IMR-90 (cell line): ENCODE data around the gene HDAC9. TPM values are rescaled to one million over a fixed set of nuclear protein-coding genes. Genes with fewer than 3 reads are reported as not detected.
A peak's percentile ranks its signal among the peaks of the same experiment; 100 is the strongest.

Experiments
- ATAC-seq: fragments of 200-7000 bp; cut with Tn5 transposase; 2 replicates; pipeline ENCODE4 v1.9.1; 2020; ENCODE audit warnings: low read depth, mild to moderate bottlenecking, moderate library complexity
- BruUV-seq: library from RNA; stranded (reverse); fragments of 400-500 nt; replicated peaks from 2 replicates; lab custom pipeline; 2021; lab: Mats Ljungman, UMichigan
- CTCF ChIA-PET: fragments of 300-600 bp; formaldehyde crosslinking; extraction: SDS; loops from one replicate; lab custom pipeline; 2021; ENCODE audit warnings: antibody characterized with exemption; lab: Yijun Ruan, JAX
- POLR2A ChIA-PET: fragments of 300-600 bp; sonication (Branson Sonifier 250); formaldehyde crosslinking; loops from one replicate; lab custom pipeline; 2022; ENCODE audit warnings: antibody characterized with exemption; ENCODE audit not compliant: unreplicated experiment; lab: Charles Lee
- DNase-seq: peaks from one replicate; pipeline ENCODE4 v3.0.0; 2013
- H2AFZ ChIP-seq: replicated peaks from 2 replicates; pipeline ENCODE3; 2013; ENCODE audit warnings: low read length, mild to moderate bottlenecking; ENCODE audit not compliant: poor library complexity
- H2AK5ac ChIP-seq: 2 replicates; pipeline ENCODE4 v1.6.1; 2013; ENCODE audit warnings: low read depth, low read length, inconsistent platforms
- H2AK9ac ChIP-seq: replicated peaks from 2 replicates; pipeline ENCODE3; 2013; ENCODE audit warnings: mild to moderate bottlenecking, low read depth, low read length, moderate library complexity; ENCODE audit not compliant: poor library complexity
- H2BK120ac ChIP-seq: 2 replicates; pipeline ENCODE4 v1.6.1; 2013; ENCODE audit warnings: low read depth, low read length, inconsistent platforms
- H2BK15ac ChIP-seq: 3 replicates; pipeline ENCODE4 v1.6.1; 2013; ENCODE audit warnings: low read depth, low read length, inconsistent platforms
- H2BK20ac ChIP-seq: 2 replicates; pipeline ENCODE4 v1.6.1; 2013; ENCODE audit warnings: low read depth, mild to moderate bottlenecking, inconsistent platforms, low read length, moderate library complexity
- H2BK5ac ChIP-seq: 2 replicates; pipeline ENCODE4 v1.6.1; 2013; ENCODE audit warnings: mild to moderate bottlenecking, low read depth, low read length, inconsistent platforms; ENCODE audit not compliant: poor library complexity, severe bottlenecking
- H3K14ac ChIP-seq: replicated peaks from 2 replicates; pipeline ENCODE4 v1.6.1; 2013; ENCODE audit warnings: low read depth, low read length, inconsistent platforms
- H3K18ac ChIP-seq: 2 replicates; pipeline ENCODE4 v1.6.1; 2013; ENCODE audit warnings: low read depth, low read length, control low read depth
- H3K23ac ChIP-seq: 2 replicates; pipeline ENCODE4 v1.6.1; 2013; ENCODE audit warnings: low read depth, low read length, inconsistent platforms
- H3K27ac ChIP-seq: 2 replicates; pipeline ENCODE4 v1.5.1; 2013; ENCODE audit warnings: mild to moderate bottlenecking, control low read depth, low read length; ENCODE audit not compliant: insufficient read depth
- H3K27me3 ChIP-seq: 2 replicates; pipeline ENCODE4 v1.6.1; 2013; ENCODE audit warnings: low read length; ENCODE audit not compliant: control insufficient read depth, insufficient read depth
- H3K36me3 ChIP-seq: 2 replicates; pipeline ENCODE4 v1.6.1; 2013; ENCODE audit warnings: low read length, mixed read lengths; ENCODE audit not compliant: control insufficient read depth, insufficient read depth
- H3K4ac ChIP-seq: 2 replicates; pipeline ENCODE4 v1.6.1; 2013; ENCODE audit warnings: low read depth, low read length, inconsistent platforms
- H3K4me1 ChIP-seq: 2 replicates; pipeline ENCODE4 v1.6.1; 2013; ENCODE audit warnings: low read length, mixed read lengths; ENCODE audit not compliant: control insufficient read depth, insufficient read depth
- H3K4me2 ChIP-seq: 2 replicates; pipeline ENCODE4 v1.6.1; 2013; ENCODE audit warnings: low read depth, mild to moderate bottlenecking, control low read depth, low read length, moderate library complexity
- H3K4me3 ChIP-seq: 2 replicates; pipeline ENCODE4 v1.5.1; 2013; ENCODE audit warnings: low read depth, mild to moderate bottlenecking, control low read depth, low read length, moderate library complexity; ENCODE audit not compliant: insufficient read depth
- H3K56ac ChIP-seq: 2 replicates; pipeline ENCODE4 v1.6.1; 2013; ENCODE audit warnings: low read length, inconsistent platforms; ENCODE audit not compliant: insufficient read depth; ENCODE audit errors: extremely low read depth
- H3K79me1 ChIP-seq, 2 experiments: 2 replicates each; pipeline ENCODE4 v1.6.1; 2013; ENCODE audit warnings: low read length in 2 of 2, inconsistent platforms in 1 of 2, low read depth in 1 of 2
- H3K9ac ChIP-seq: 2 replicates; pipeline ENCODE4 v1.6.1; 2013; ENCODE audit warnings: low read depth, low read length, control low read depth
- H3K9me1 ChIP-seq: 2 replicates; pipeline ENCODE4 v1.6.1; 2013; ENCODE audit warnings: low read length, inconsistent platforms; ENCODE audit not compliant: insufficient read depth
- H3K9me3 ChIP-seq: 2 replicates; pipeline ENCODE4 v1.6.1; 2013; ENCODE audit warnings: low read length; ENCODE audit not compliant: control insufficient read depth, insufficient read depth
- H4K20me1 ChIP-seq: 2 replicates; pipeline ENCODE4 v1.6.1; 2013; ENCODE audit warnings: low read length, inconsistent platforms; ENCODE audit not compliant: insufficient read depth
- H4K5ac ChIP-seq: 2 replicates; pipeline ENCODE4 v1.6.1; 2013; ENCODE audit warnings: mild to moderate bottlenecking, low read depth, low read length, control low read depth
- H4K8ac ChIP-seq, 2 experiments: 2 replicates each; pipeline ENCODE4 v1.6.1; 2013; ENCODE audit warnings: low read depth in 2 of 2, low read length in 2 of 2, control low read depth in 1 of 2, inconsistent platforms in 1 of 2
- H4K91ac ChIP-seq: 2 replicates; pipeline ENCODE4 v1.6.1; 2013; ENCODE audit warnings: low read depth, low read length, inconsistent platforms; ENCODE audit not compliant: insufficient read depth
- BHLHE40 ChIP-seq: fragments of 150-350 bp; IDR thresholded peaks from 2 replicates; pipeline ENCODE4 v1.6.1; 2016; ENCODE audit warnings: mild to moderate bottlenecking, low read depth, low read length
- CEBPB ChIP-seq: IDR thresholded peaks from 2 replicates; pipeline ENCODE4 v1.6.1; 2012; ENCODE audit warnings: low read depth, low read length, improper control_type of control experiment
- CHD1 ChIP-seq: IDR thresholded peaks from 2 replicates; pipeline ENCODE4 v1.6.1; 2012; ENCODE audit warnings: low read depth, low read length, improper control_type of control experiment
- FOS ChIP-seq: fragments of 150-350 bp; IDR thresholded peaks from 2 replicates; pipeline ENCODE4 v1.6.1; 2016; ENCODE audit warnings: low read depth, low read length
- MAFK ChIP-seq: IDR thresholded peaks from 2 replicates; pipeline ENCODE4 v1.6.1; 2012; ENCODE audit warnings: low read depth, low read length, improper control_type of control experiment
- MAZ ChIP-seq: IDR thresholded peaks from 2 replicates; pipeline ENCODE4 v1.6.1; 2012; ENCODE audit warnings: low read depth, mild to moderate bottlenecking, low read length, improper control_type of control experiment, moderate library complexity, borderline replicate concordance
- MXI1 ChIP-seq: IDR thresholded peaks from 2 replicates; pipeline ENCODE4 v1.6.1; 2012; ENCODE audit warnings: low read depth, mild to moderate bottlenecking, low read length, moderate library complexity, borderline replicate concordance
- NFE2L2 ChIP-seq: fragments of 150-350 bp; IDR thresholded peaks from 2 replicates; pipeline ENCODE4 v1.6.1; 2016; ENCODE audit warnings: low read depth, mild to moderate bottlenecking, low read length
- POLR2A ChIP-seq: IDR thresholded peaks from 2 replicates; pipeline ENCODE4 v1.6.1; 2012; ENCODE audit warnings: mild to moderate bottlenecking, low read depth, low read length
- RAD21 ChIP-seq: IDR thresholded peaks from 2 replicates; pipeline ENCODE4 v1.6.1; 2012; ENCODE audit warnings: low read length, improper control_type of control experiment
- RCOR1 ChIP-seq: IDR thresholded peaks from 2 replicates; pipeline ENCODE4 v1.6.1; 2012; ENCODE audit warnings: mild to moderate bottlenecking, low read length, improper control_type of control experiment; ENCODE audit not compliant: insufficient replicate concordance
- RFX5 ChIP-seq: IDR thresholded peaks from 2 replicates; pipeline ENCODE4 v1.8.0; 2012; ENCODE audit warnings: low read depth, mild to moderate bottlenecking, low read length, moderate library complexity
- SMC3 ChIP-seq: fragments of 150-350 bp; IDR thresholded peaks from 2 replicates; pipeline ENCODE4 v1.6.1; 2016; ENCODE audit warnings: low read depth, mild to moderate bottlenecking, antibody characterized with exemption, low read length, moderate library complexity
- WGBS, 2 experiments: methylation state at CpG; one replicate each; pipeline versions ENCODE4 v1.1.5 to v1.1.7; 2013; ENCODE audit warnings: missing lambda C conversion rate in 2 of 2; ENCODE audit not compliant: insufficient read length in 1 of 2; ENCODE audit errors: extremely low coverage in 2 of 2; 5-methylcytosine and 5-hydroxymethylcytosine counted together
- dilution Hi-C: fragments of 300-500 bp; cut with HindIII; formaldehyde crosslinking; loops from one replicate; pipeline ENCODE4 v1.14.3; 2018; ENCODE audit warnings: low sequenced_read_pairs; ENCODE audit not compliant: unreplicated experiment
- in situ Hi-C: fragments of 300-500 bp; cut with MboI; formaldehyde crosslinking; loops from 3 replicates; pipeline ENCODE4 v1.14.3; 2019; ENCODE audit warnings: low sequenced_read_pairs, inconsistent platforms, mixed read lengths
- intact Hi-C: fragments of 100-400 bp; cut with micrococcal nuclease; formaldehyde crosslinking; loops from 2 replicates; pipeline ENCODE4 v1.10.0; 2022
- polyA plus RNA-seq, 3 experiments: library from polyadenylated mRNA; depleted of rRNA; stranded (reverse); fragments of >200 nt; gene quantifications; 2 replicates each; pipeline ENCODE4 v1.2.3, GENCODE V29; 2012; ENCODE audit warnings: low replicate concordance in 1 of 3
- total RNA-seq: library from RNA; depleted of rRNA; stranded (reverse); fragments of >200 nt; gene quantifications from 2 replicates; pipeline ENCODE4 v1.2.3, GENCODE V29; 2012
- TF ChIP-seq, protein P1 (sequence below): conservative IDR thresholded peaks from 2 replicates; pipeline ENCODE4 v1.5.1; 2012; ENCODE audit warnings: mild to moderate bottlenecking, low read depth, low read length, improper control_type of control experiment
- TF ChIP-seq, protein P2 (sequence below): fragments of 150-350 bp; IDR thresholded peaks from 2 replicates; pipeline ENCODE4 v1.6.1; 2016; ENCODE audit warnings: low read depth, mild to moderate bottlenecking, low read length, moderate library complexity, borderline replicate concordance
- TF ChIP-seq, protein P3 (sequence below): fragments of 150-350 bp; IDR thresholded peaks from 2 replicates; pipeline ENCODE4 v1.6.1; 2017; ENCODE audit warnings: mild to moderate bottlenecking, antibody characterized with exemption, low read length, low read depth

HDAC9 gene
- total and polyA plus RNA-seq, 2 of the 4 experiments (the other 2 are of a cell fraction), result 4.3 to 24.7 TPM

DNA sequence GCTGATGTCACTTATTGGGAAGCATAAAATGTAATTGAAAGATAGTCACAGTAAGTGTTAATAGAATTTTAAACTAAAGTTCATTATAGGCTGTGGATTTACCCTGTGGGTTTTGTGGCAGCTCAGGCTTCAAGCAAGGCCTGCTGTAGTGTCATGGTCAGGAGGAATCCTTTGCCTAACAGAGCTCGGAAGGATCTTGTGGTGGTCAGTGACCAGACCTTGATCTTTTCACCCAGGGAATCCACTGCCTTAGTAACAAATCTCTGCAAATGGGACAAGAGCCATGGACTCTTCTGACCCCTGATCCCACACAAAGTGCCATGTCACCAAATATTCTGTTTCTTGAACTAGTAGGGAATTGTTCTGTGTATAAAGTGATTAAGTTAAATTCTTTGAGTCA lies 20.6 kb upstream of the HDAC9 start:
- no peak overlapping the region for H3K14ac ChIP-seq
- H3K18ac ChIP-seq, result no peak overlapping the region
- ChIA-PET CTCF (no interaction called here), POLR2A (no interaction called here)
- no peak overlapping the region for H2BK120ac ChIP-seq
- no peaks in the 10 kb centered on the region for H3K9me3 ChIP-seq
- H2BK20ac ChIP-seq, result no peak overlapping the region
- no peaks in the 10 kb centered on the region for H3K36me3 ChIP-seq
- H3K9me1 ChIP-seq, result no peaks in the 10 kb centered on the region
- H3K56ac ChIP-seq, result no peak overlapping the region
- TF ChIP-seq, protein P1, sequence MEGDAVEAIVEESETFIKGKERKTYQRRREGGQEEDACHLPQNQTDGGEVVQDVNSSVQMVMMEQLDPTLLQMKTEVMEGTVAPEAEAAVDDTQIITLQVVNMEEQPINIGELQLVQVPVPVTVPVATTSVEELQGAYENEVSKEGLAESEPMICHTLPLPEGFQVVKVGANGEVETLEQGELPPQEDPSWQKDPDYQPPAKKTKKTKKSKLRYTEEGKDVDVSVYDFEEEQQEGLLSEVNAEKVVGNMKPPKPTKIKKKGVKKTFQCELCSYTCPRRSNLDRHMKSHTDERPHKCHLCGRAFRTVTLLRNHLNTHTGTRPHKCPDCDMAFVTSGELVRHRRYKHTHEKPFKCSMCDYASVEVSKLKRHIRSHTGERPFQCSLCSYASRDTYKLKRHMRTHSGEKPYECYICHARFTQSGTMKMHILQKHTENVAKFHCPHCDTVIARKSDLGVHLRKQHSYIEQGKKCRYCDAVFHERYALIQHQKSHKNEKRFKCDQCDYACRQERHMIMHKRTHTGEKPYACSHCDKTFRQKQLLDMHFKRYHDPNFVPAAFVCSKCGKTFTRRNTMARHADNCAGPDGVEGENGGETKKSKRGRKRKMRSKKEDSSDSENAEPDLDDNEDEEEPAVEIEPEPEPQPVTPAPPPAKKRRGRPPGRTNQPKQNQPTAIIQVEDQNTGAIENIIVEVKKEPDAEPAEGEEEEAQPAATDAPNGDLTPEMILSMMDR, result no peak
- TF ChIP-seq CHD1, result no peak
- no peak for TF ChIP-seq CEBPB
- no peak for TF ChIP-seq SMC3
- TF ChIP-seq RCOR1, result no peak
- no peak for TF ChIP-seq POLR2A
- TF ChIP-seq NFE2L2, result no peak
- TF ChIP-seq, protein P2, sequence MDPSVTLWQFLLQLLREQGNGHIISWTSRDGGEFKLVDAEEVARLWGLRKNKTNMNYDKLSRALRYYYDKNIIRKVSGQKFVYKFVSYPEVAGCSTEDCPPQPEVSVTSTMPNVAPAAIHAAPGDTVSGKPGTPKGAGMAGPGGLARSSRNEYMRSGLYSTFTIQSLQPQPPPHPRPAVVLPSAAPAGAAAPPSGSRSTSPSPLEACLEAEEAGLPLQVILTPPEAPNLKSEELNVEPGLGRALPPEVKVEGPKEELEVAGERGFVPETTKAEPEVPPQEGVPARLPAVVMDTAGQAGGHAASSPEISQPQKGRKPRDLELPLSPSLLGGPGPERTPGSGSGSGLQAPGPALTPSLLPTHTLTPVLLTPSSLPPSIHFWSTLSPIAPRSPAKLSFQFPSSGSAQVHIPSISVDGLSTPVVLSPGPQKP, result no peak
- TF ChIP-seq MAFK, result no peak
- TF ChIP-seq BHLHE40, result no peak
- TF ChIP-seq FOS, result no peak
- no peak for TF ChIP-seq MAZ
- TF ChIP-seq MXI1, result no peak
- no peak for TF ChIP-seq RFX5
- TF ChIP-seq RAD21, result no peak
- TF ChIP-seq, protein P3, sequence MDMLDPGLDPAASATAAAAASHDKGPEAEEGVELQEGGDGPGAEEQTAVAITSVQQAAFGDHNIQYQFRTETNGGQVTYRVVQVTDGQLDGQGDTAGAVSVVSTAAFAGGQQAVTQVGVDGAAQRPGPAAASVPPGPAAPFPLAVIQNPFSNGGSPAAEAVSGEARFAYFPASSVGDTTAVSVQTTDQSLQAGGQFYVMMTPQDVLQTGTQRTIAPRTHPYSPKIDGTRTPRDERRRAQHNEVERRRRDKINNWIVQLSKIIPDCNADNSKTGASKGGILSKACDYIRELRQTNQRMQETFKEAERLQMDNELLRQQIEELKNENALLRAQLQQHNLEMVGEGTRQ, result no peak
- H3K27me3 ChIP-seq, result no peaks in the 10 kb centered on the region
- intact Hi-C loops (no loop called here), dilution Hi-C loops (no loop called here), in situ Hi-C loops (no loop called here)
- H3K79me1 ChIP-seq, result no peaks in the 10 kb centered on the region
- no peak overlapping the region for H2BK5ac ChIP-seq
- H4K8ac ChIP-seq, result no peak overlapping the region
- no CpG with 5 or more reads among the region's 1 CpG for WGBS, 2 experiments
- no peak overlapping the region for H2AFZ ChIP-seq
- no peak overlapping the region for H2AK5ac ChIP-seq
- no peak overlapping the region for H3K4me2 ChIP-seq
- H3K23ac ChIP-seq, result no peak overlapping the region
- peak overlapping the region; percentile 80 for H2AK9ac ChIP-seq
- H4K5ac ChIP-seq, result no peak overlapping the region
- no peak for DNase-seq
- no peak overlapping the region for H3K9ac ChIP-seq
- no peak overlapping the region for H3K4ac ChIP-seq
- no peak overlapping the region for H3K4me3 ChIP-seq
- H4K20me1 ChIP-seq, result no peaks in the 10 kb centered on the region
- no peak overlapping the region for H3K27ac ChIP-seq
- H2BK15ac ChIP-seq, result no peak overlapping the region
- no peak for ATAC-seq
- H4K91ac ChIP-seq, result no peak overlapping the region
- no peaks in the 10 kb centered on the region for H3K4me1 ChIP-seq
- BruUV-seq, result no TSS peak
